GM19463 (cell line): Measurements from ENCODE around the gene ARHGAP27.

ENCODE experiments used
- ATAC-seq: cut with Tn5 transposase; IDR thresholded peaks from one replicate; pipeline ENCODE4 v1.9.1; 2021; ENCODE audit warnings: mild to moderate bottlenecking, moderate library complexity; ENCODE audit not compliant: unreplicated experiment

The ARHGAP27 gene

GRCh38 chr17:45431531-45432404, 902 bp downstream of the ARHGAP27 start:
- peak; percentile 61 for ATAC-seq

GRCh38 chr17:45430738-45431530, 1.7 kb downstream of the ARHGAP27 start:
- ATAC-seq: peak; percentile 12

- ATAC-seq: no peak
Measured at GRCh38 chr17:45430006-45430737, 2.5 kb downstream of the ARHGAP27 start.

- ATAC-seq: no peak
Measured at GRCh38 chr17:45429339-45430005, 3.2 kb downstream of the ARHGAP27 start.

GRCh38 chr17:45428931-45429338, 3.7 kb downstream of the ARHGAP27 start:
- no peak for ATAC-seq

GRCh38 chr17:45428050-45428617, 4.5 kb downstream of the ARHGAP27 start:
- ATAC-seq: peak; percentile 48

- ATAC-seq: no peak
Measured at GRCh38 chr17:45427181-45427835, 5.4 kb downstream of the ARHGAP27 start.

- no peak for ATAC-seq
Measured at GRCh38 chr17:45426561-45426960, 6.1 kb downstream of the ARHGAP27 start.

GRCh38 chr17:45425984-45426413, 6.7 kb downstream of the ARHGAP27 start:
- ATAC-seq: no peak

- no peak for ATAC-seq
Measured at GRCh38 chr17:45425125-45425983, 7.3 kb downstream of the ARHGAP27 start.

- ATAC-seq: no peak
Measured at GRCh38 chr17:45424769-45425124, 7.9 kb downstream of the ARHGAP27 start.

- no peak for ATAC-seq
Measured at GRCh38 chr17:45423975-45424335, 8.7 kb downstream of the ARHGAP27 start.

GRCh38 chr17:45423304-45423974, 9.2 kb downstream of the ARHGAP27 start:
- ATAC-seq: no peak

- ATAC-seq: no peak
Measured at GRCh38 chr17:45414990-45415881, 17.4 kb downstream of the ARHGAP27 start.

- ATAC-seq: peak; percentile 55
Measured at GRCh38 chr17:45413498-45413923, 19.2 kb downstream of the ARHGAP27 start.

GRCh38 chr17:45411348-45412105, 21.1 kb downstream of the ARHGAP27 start:
- no peak for ATAC-seq
